ENCODE measurements around the gene SDK2. TPM values are rescaled to one million over a fixed set of nuclear protein-coding genes. Genes with fewer than 3 reads are reported as not detected.

SDK2 gene
- total and polyA plus RNA-seq, 2 donors from 2014 or later, result 0.37 to 2.4 TPM

- Histone ChIP-seq H3K4me3 (ENCODE audit: low read length in 3 of 3) (no peak overlapping the region), H3K36me3 (ENCODE audit: control insufficient read depth in 2 of 3, insufficient read depth in 3 of 3, low read length in 3 of 3) (no peaks in the 10 kb centered on the region), H3K9ac (ENCODE audit: low read length in 3 of 3) (no peak overlapping the region), H3K27me3 (ENCODE audit: control insufficient read depth, insufficient read depth, low read length) (no peaks in the 10 kb centered on the region), H3K27ac (ENCODE audit: low read depth in 2 of 2, low read length in 2 of 2) (no peak overlapping the region), H3K4me1 (ENCODE audit: control insufficient read depth in 2 of 3, insufficient read depth in 2 of 3, low read depth in 1 of 3, low read length in 3 of 3) (no peaks in the 10 kb centered on the region), H3K9me3 (ENCODE audit: control insufficient read depth in 2 of 3, insufficient read depth in 1 of 3, low read length in 3 of 3) (peaks cover 0 to 2% (median 0%) of the 10 kb centered on the region in 3 donors)
- FAIRE-seq, result no peak
- intact Hi-C loops (cut with DNase I), result no loop called here
- no peak for TF ChIP-seq CTCF (IDR thresholded peaks at IDR 0.05; ENCODE audit: borderline replicate concordance, extremely low read depth, insufficient read depth)
- no peak for DNase-seq
These were observed 81.3 kb downstream of the SDK2 start for GRCh38 chr17:73562896-73563295.

- no peaks in the 10 kb centered on the region for H3K27me3 ChIP-seq (ENCODE audit: control insufficient read depth, insufficient read depth, low read length)
- no peaks in the 10 kb centered on the region for H3K4me1 ChIP-seq (ENCODE audit: control insufficient read depth in 2 of 3, insufficient read depth in 2 of 3, low read depth in 1 of 3, low read length in 3 of 3)
- H3K4me3 ChIP-seq (ENCODE audit: low read length in 3 of 3), result no peak overlapping the region
- DNase-seq (no peak), FAIRE-seq (no peak)
- no peak overlapping the region for H3K9ac ChIP-seq (ENCODE audit: low read length in 3 of 3)
- no peaks in the 10 kb centered on the region for H3K36me3 ChIP-seq (ENCODE audit: control insufficient read depth in 2 of 3, insufficient read depth in 3 of 3, low read length in 3 of 3)
- no peak for TF ChIP-seq CTCF (IDR thresholded peaks at IDR 0.05; ENCODE audit: borderline replicate concordance, extremely low read depth, insufficient read depth)
- H3K9me3 ChIP-seq (ENCODE audit: control insufficient read depth in 2 of 3, insufficient read depth in 1 of 3, low read length in 3 of 3), result peaks cover 0 to 2% (median 0%) of the 10 kb centered on the region in 3 donors
- intact Hi-C loops (cut with DNase I), result no loop called here
- no peak overlapping the region for H3K27ac ChIP-seq (ENCODE audit: low read depth in 2 of 2, low read length in 2 of 2)
These were observed 83.1 kb downstream of the SDK2 start for GRCh38 chr17:73561111-73561510.

GRCh38 chr17:73560661-73561060 is 83.6 kb downstream of the SDK2 start:
- no peaks in the 10 kb centered on the region for H3K4me1 ChIP-seq (ENCODE audit: control insufficient read depth in 2 of 3, insufficient read depth in 2 of 3, low read depth in 1 of 3, low read length in 3 of 3)
- H3K9me3 ChIP-seq (ENCODE audit: control insufficient read depth in 2 of 3, insufficient read depth in 1 of 3, low read length in 3 of 3), result peaks cover 0 to 2% (median 0%) of the 10 kb centered on the region in 3 donors
- TF ChIP-seq CTCF (IDR thresholded peaks at IDR 0.05; ENCODE audit: borderline replicate concordance, extremely low read depth, insufficient read depth), result no peak
- no peaks in the 10 kb centered on the region for H3K36me3 ChIP-seq (ENCODE audit: control insufficient read depth in 2 of 3, insufficient read depth in 3 of 3, low read length in 3 of 3)
- H3K4me3 ChIP-seq (ENCODE audit: low read length in 3 of 3), result no peak overlapping the region
- H3K9ac ChIP-seq (ENCODE audit: low read length in 3 of 3), result no peak overlapping the region
- H3K27me3 ChIP-seq (ENCODE audit: control insufficient read depth, insufficient read depth, low read length), result no peaks in the 10 kb centered on the region
- DNase-seq (no peak), FAIRE-seq (no peak)
- intact Hi-C loops (cut with DNase I), result no loop called here
- no peak overlapping the region for H3K27ac ChIP-seq (ENCODE audit: low read depth in 2 of 2, low read length in 2 of 2)

- TF ChIP-seq CTCF (IDR thresholded peaks at IDR 0.05; ENCODE audit: borderline replicate concordance, extremely low read depth, insufficient read depth), result no peak
- no peak for DNase-seq
- Histone ChIP-seq H3K27ac (ENCODE audit: low read depth in 2 of 2, low read length in 2 of 2) (no peak overlapping the region), H3K9me3 (ENCODE audit: control insufficient read depth in 2 of 3, insufficient read depth in 1 of 3, low read length in 3 of 3) (no peaks in the 10 kb centered on the region), H3K36me3 (ENCODE audit: control insufficient read depth in 2 of 3, insufficient read depth in 3 of 3, low read length in 3 of 3) (no peaks in the 10 kb centered on the region), H3K4me3 (ENCODE audit: low read length in 3 of 3) (no peak overlapping the region), H3K27me3 (ENCODE audit: control insufficient read depth, insufficient read depth, low read length) (no peaks in the 10 kb centered on the region), H3K4me1 (ENCODE audit: control insufficient read depth in 2 of 3, insufficient read depth in 2 of 3, low read depth in 1 of 3, low read length in 3 of 3) (no peaks in the 10 kb centered on the region), H3K9ac (ENCODE audit: low read length in 3 of 3) (no peak overlapping the region)
- intact Hi-C loops (cut with DNase I), result no loop called here
- FAIRE-seq, result no peak
These were observed 84.7 kb downstream of the SDK2 start for GRCh38 chr17:73559532-73559931.

Data from kidney (tissue), 14 donors.